HG03378 (cell line): ENCODE results near the gene TMEM143.
"Not testable (repeated sequence)": the region's sequence is repeated elsewhere in the genome, so short reads cannot be mapped to it uniquely, and the experiment has no call there.

Experiments used
- ATAC-seq: cut with Tn5 transposase; IDR thresholded peaks from one replicate; pipeline ENCODE4 v1.9.1; 2021; ENCODE audit warnings: mild to moderate bottlenecking, moderate library complexity; ENCODE audit not compliant: unreplicated experiment

Gene TMEM143

GRCh38 chr19:48332351-48332661 is 31.4 kb downstream of the TMEM143 start:
- ATAC-seq = no peak

- no peak for ATAC-seq
Observed at GRCh38 chr19:48330012-48330681, 33.6 kb downstream of the TMEM143 start.

GRCh38 chr19:48329167-48329891 is 34.4 kb downstream of the TMEM143 start:
- no peak for ATAC-seq

GRCh38 chr19:48325265-48325910 is 38.4 kb downstream of the TMEM143 start, which contains the start of gene EMP3:
EMP3 (plus strand) TSS chr19:48325552; CDS start chr19:48326845, 1,293 bp downstream.
- ATAC-seq = no peak

- ATAC-seq = peak; percentile 52
Observed at GRCh38 chr19:48321622-48322591, 41.8 kb downstream of the TMEM143 start.

GRCh38 chr19:48321372-48321621 is 42.4 kb downstream of the TMEM143 start:
- ATAC-seq = no peak

- ATAC-seq = no peak
Observed at GRCh38 chr19:48319647-48320541, 43.8 kb downstream of the TMEM143 start.

- no peak for ATAC-seq
Observed at GRCh38 chr19:48318286-48318987, 45.3 kb downstream of the TMEM143 start.

- ATAC-seq = not testable (repeated sequence)
Observed at GRCh38 chr19:48317708-48317960, 46.1 kb downstream of the TMEM143 start.

- no peak for ATAC-seq
Observed at GRCh38 chr19:48315712-48316111, 48.0 kb downstream of the TMEM143 start.

- no peak for ATAC-seq
Observed at GRCh38 chr19:48311384-48311783, 52.4 kb downstream of the TMEM143 start.

GRCh38 chr19:48310227-48310626 is 53.5 kb downstream of the TMEM143 start:
- ATAC-seq = no peak

- not testable (repeated sequence) for ATAC-seq
Observed at GRCh38 chr19:48309731-48310130, 54.0 kb downstream of the TMEM143 start.

- ATAC-seq = no peak
Observed at GRCh38 chr19:48308631-48309586, 54.8 kb downstream of the TMEM143 start.

- no peak for ATAC-seq
Observed at GRCh38 chr19:48303866-48304265, 59.9 kb downstream of the TMEM143 start.

- ATAC-seq = no peak
Observed at GRCh38 chr19:48303367-48303766, 60.4 kb downstream of the TMEM143 start.

GRCh38 chr19:48302600-48302959 is 61.2 kb downstream of the TMEM143 start:
- ATAC-seq = no peak

GRCh38 chr19:48301886-48302599 is 61.7 kb downstream of the TMEM143 start:
- no peak for ATAC-seq
